ENCODE data around the gene CDK5RAP2. TPM values are rescaled to one million over a fixed set of nuclear protein-coding genes. Genes with fewer than 3 reads are reported as not detected.

CDK5RAP2 gene
- total and polyA plus RNA-seq, 9 of the 15 experiments (the other 6 are each of a cell fraction or from before 2014, with no cell fraction given), result 19.9 to 68.8 (median 42.2) TPM

DNA sequence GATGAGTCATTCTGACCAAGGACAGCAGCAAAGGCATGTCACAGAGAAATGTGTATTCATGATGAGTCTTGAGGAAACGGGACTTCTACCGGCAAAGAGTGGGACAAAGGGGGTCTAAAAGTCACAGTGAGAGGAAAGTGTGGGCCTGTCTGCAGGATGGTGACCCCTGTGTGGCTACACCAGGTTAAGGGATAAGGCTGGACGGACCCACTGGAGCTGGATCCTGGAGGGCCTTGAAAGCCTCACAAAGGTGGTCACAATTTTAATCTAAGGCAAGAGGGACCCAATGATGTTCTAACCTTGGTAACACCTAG is 176.5 kb downstream of the CDK5RAP2 start (continued):
- TF ChIP-seq, protein P1, sequence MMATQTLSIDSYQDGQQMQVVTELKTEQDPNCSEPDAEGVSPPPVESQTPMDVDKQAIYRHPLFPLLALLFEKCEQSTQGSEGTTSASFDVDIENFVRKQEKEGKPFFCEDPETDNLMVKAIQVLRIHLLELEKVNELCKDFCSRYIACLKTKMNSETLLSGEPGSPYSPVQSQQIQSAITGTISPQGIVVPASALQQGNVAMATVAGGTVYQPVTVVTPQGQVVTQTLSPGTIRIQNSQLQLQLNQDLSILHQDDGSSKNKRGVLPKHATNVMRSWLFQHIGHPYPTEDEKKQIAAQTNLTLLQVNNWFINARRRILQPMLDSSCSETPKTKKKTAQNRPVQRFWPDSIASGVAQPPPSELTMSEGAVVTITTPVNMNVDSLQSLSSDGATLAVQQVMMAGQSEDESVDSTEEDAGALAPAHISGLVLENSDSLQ (IDR thresholded peaks at IDR 0.05), result peak; percentile 69
- no peak for TF ChIP-seq ZNF778 (CRISPR knock-in tag; IDR thresholded peaks at IDR 0.05)
- TF ChIP-seq, protein P2, sequence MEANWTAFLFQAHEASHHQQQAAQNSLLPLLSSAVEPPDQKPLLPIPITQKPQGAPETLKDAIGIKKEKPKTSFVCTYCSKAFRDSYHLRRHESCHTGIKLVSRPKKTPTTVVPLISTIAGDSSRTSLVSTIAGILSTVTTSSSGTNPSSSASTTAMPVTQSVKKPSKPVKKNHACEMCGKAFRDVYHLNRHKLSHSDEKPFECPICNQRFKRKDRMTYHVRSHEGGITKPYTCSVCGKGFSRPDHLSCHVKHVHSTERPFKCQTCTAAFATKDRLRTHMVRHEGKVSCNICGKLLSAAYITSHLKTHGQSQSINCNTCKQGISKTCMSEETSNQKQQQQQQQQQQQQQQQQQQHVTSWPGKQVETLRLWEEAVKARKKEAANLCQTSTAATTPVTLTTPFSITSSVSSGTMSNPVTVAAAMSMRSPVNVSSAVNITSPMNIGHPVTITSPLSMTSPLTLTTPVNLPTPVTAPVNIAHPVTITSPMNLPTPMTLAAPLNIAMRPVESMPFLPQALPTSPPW (CRISPR knock-in tag; IDR thresholded peaks at IDR 0.05), result no peak; the same call in 1 of the 2 replicates
- TF ChIP-seq KLF16 (IDR thresholded peaks at IDR 0.05), result no peak
- peak; percentile 97 for TF ChIP-seq C11orf30 (IDR thresholded peaks at IDR 0.05; ENCODE audit: low read depth)
- TF ChIP-seq ZNF263 (CRISPR knock-in tag; IDR thresholded peaks at IDR 0.05; ENCODE audit: borderline replicate concordance), result no peak
- TF ChIP-seq, protein P3, sequence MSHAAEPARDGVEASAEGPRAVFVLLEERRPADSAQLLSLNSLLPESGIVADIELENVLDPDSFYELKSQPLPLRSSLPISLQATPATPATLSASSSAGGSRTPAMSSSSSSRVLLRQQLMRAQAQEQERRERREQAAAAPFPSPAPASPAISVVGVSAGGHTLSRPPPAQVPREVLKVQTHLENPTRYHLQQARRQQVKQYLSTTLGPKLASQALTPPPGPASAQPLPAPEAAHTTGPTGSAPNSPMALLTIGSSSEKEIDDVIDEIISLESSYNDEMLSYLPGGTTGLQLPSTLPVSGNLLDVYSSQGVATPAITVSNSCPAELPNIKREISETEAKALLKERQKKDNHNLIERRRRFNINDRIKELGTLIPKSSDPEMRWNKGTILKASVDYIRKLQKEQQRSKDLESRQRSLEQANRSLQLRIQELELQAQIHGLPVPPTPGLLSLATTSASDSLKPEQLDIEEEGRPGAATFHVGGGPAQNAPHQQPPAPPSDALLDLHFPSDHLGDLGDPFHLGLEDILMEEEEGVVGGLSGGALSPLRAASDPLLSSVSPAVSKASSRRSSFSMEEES (CRISPR knock-in tag; IDR thresholded peaks at IDR 0.05), result no peak
- no peak for TF ChIP-seq NONO (IDR thresholded peaks at IDR 0.05; ENCODE audit: low read depth in 2 of 2, low read length in 1 of 2)
- TF ChIP-seq, protein P4, sequence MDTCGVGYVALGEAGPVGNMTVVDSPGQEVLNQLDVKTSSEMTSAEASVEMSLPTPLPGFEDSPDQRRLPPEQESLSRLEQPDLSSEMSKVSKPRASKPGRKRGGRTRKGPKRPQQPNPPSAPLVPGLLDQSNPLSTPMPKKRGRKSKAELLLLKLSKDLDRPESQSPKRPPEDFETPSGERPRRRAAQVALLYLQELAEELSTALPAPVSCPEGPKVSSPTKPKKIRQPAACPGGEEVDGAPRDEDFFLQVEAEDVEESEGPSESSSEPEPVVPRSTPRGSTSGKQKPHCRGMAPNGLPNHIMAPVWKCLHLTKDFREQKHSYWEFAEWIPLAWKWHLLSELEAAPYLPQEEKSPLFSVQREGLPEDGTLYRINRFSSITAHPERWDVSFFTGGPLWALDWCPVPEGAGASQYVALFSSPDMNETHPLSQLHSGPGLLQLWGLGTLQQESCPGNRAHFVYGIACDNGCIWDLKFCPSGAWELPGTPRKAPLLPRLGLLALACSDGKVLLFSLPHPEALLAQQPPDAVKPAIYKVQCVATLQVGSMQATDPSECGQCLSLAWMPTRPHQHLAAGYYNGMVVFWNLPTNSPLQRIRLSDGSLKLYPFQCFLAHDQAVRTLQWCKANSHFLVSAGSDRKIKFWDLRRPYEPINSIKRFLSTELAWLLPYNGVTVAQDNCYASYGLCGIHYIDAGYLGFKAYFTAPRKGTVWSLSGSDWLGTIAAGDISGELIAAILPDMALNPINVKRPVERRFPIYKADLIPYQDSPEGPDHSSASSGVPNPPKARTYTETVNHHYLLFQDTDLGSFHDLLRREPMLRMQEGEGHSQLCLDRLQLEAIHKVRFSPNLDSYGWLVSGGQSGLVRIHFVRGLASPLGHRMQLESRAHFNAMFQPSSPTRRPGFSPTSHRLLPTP (IDR thresholded peaks at IDR 0.05; ENCODE audit: borderline replicate concordance, extremely low read depth, insufficient read length), result no peak
- no peak for TF ChIP-seq EGR1 (conservative IDR thresholded peaks at IDR 0.05)
- peak; percentile 89 for TF ChIP-seq MAFK (IDR thresholded peaks at IDR 0.05; ENCODE audit: low read length)
- no peak for TF ChIP-seq NFXL1 (CRISPR knock-in tag; IDR thresholded peaks at IDR 0.05)
- no peak for TF ChIP-seq PHF21A (IDR thresholded peaks at IDR 0.05; ENCODE audit: borderline replicate concordance, low read depth)
- no peak for TF ChIP-seq SP1 (CRISPR knock-in tag; IDR thresholded peaks at IDR 0.05)
- TF ChIP-seq GTF2F1 (IDR thresholded peaks at IDR 0.05; ENCODE audit: low read depth, low read length), result no peak
- no peak for TF ChIP-seq NRF1 (conservative IDR thresholded peaks at IDR 0.05 in 1 of 2, IDR thresholded peaks at IDR 0.05 in 1 of 2)
- 0 out of 4 replicates have a peak, but pooled peaks of 1 of the 2 experiments have one; percentile 16 for TF ChIP-seq HDAC1 (IDR thresholded peaks at IDR 0.05)
- no peak for TF ChIP-seq ATF1 (CRISPR knock-in tag; IDR thresholded peaks at IDR 0.05)
- TF ChIP-seq ATF1 (tag; IDR thresholded peaks at IDR 0.05), result peak; percentile 64; the same call in 1 of the 2 replicates
- TF ChIP-seq, protein P5, sequence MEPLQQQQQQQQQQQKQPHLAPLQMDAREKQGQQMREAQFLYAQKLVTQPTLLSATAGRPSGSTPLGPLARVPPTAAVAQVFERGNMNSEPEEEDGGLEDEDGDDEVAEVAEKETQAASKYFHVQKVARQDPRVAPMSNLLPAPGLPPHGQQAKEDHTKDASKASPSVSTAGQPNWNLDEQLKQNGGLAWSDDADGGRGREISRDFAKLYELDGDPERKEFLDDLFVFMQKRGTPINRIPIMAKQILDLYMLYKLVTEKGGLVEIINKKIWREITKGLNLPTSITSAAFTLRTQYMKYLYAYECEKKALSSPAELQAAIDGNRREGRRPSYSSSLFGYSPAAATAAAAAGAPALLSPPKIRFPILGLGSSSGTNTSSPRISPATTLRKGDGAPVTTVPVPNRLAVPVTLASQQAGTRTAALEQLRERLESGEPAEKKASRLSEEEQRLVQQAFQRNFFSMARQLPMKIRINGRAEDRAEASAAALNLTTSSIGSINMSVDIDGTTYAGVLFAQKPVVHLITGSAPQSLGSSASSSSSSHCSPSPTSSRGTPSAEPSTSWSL (CRISPR knock-in tag; IDR thresholded peaks at IDR 0.05; ENCODE audit: borderline replicate concordance), result no peak

All from K562 (cell line).